GM23338 (cell line): ENCODE measurements around the gene OR6K2. TPM values are rescaled to one million over a fixed set of nuclear protein-coding genes. Genes with fewer than 3 reads are reported as not detected.

ENCODE experiments used
- ATAC-seq: fragments of 200-7000 bp; cut with Tn5 transposase; 3 replicates; pipeline ENCODE4 v1.9.1; 2020
- DNase-seq: peaks from one replicate; pipeline ENCODE4 v3.0.0-alpha.2; 2015; ENCODE audit warnings: low spot score
- H2AFZ ChIP-seq: fragments of 200-600 bp; sonication (generic); 2 replicates; pipeline ENCODE4 v1.8.0; 2016; ENCODE audit warnings: antibody characterized with exemption, mild to moderate bottlenecking, moderate library complexity
- H3F3A ChIP-seq: fragments of 200-600 bp; sonication (generic); replicated peaks from 2 replicates; pipeline ENCODE4 v1.8.0; 2017; ENCODE audit warnings: antibody characterized with exemption, mixed run types, low read depth
- H3K27ac ChIP-seq: fragments of 200-600 bp; sonication (generic); 2 replicates; pipeline ENCODE4 v1.6.1; 2016; ENCODE audit warnings: low read depth
- H3K27me3 ChIP-seq: fragments of 200-600 bp; sonication (generic); 2 replicates; pipeline ENCODE4 v1.8.0; 2016; ENCODE audit warnings: mild to moderate bottlenecking, mixed run types, moderate library complexity; ENCODE audit not compliant: insufficient read depth
- H3K36me3 ChIP-seq: fragments of 200-600 bp; sonication (generic); 2 replicates; pipeline ENCODE4 v1.8.0; 2016; ENCODE audit warnings: mild to moderate bottlenecking; ENCODE audit not compliant: insufficient read depth
- H3K4me1 ChIP-seq: fragments of 200-600 bp; sonication (generic); 2 replicates; pipeline ENCODE4 v1.8.0; 2016; ENCODE audit warnings: mild to moderate bottlenecking, moderate library complexity; ENCODE audit not compliant: insufficient read depth
- H3K4me2 ChIP-seq: fragments of 200-600 bp; sonication (generic); 2 replicates; pipeline ENCODE4 v1.7.1; 2017; ENCODE audit warnings: mixed run types
- H3K4me3 ChIP-seq: fragments of 200-600 bp; sonication (generic); 2 replicates; pipeline ENCODE4 v1.6.1; 2016; ENCODE audit warnings: mixed run types
- H3K79me2 ChIP-seq: fragments of 200-600 bp; sonication (generic); replicated peaks from 2 replicates; pipeline ENCODE4 v1.8.0; 2017; ENCODE audit warnings: mild to moderate bottlenecking; ENCODE audit not compliant: insufficient read depth
- H3K9me2 ChIP-seq: fragments of 200-600 bp; sonication (generic); 2 replicates; pipeline ENCODE4 v1.8.0; 2017; ENCODE audit not compliant: insufficient read depth
- H4K20me1 ChIP-seq: fragments of 200-600 bp; sonication (generic); replicated peaks from 2 replicates; pipeline ENCODE4 v1.8.0; 2017; ENCODE audit warnings: mild to moderate bottlenecking; ENCODE audit not compliant: insufficient read depth
- H3K27ac Mint-ChIP-seq: 2 replicates; pipeline ENCODE4 v1.8.0; 2020; ENCODE audit warnings: inconsistent platforms, mild to moderate bottlenecking, moderate library complexity, mixed read lengths
- H3K27me3 Mint-ChIP-seq: 3 replicates; pipeline ENCODE4 v1.8.0; 2022; ENCODE audit warnings: low read depth, mild to moderate bottlenecking, moderate library complexity, mixed read lengths, inconsistent platforms; ENCODE audit not compliant: insufficient read depth, poor library complexity
- H3K36me3 Mint-ChIP-seq: 3 replicates; pipeline ENCODE4 v1.8.0; 2021; ENCODE audit warnings: low read depth, mild to moderate bottlenecking, inconsistent platforms, moderate library complexity, mixed read lengths
- H3K4me1 Mint-ChIP-seq: 3 replicates; pipeline ENCODE4 v1.8.0; 2020; ENCODE audit warnings: mild to moderate bottlenecking, inconsistent platforms, mixed read lengths
- H3K4me3 Mint-ChIP-seq: 3 replicates; pipeline ENCODE4 v1.8.0; 2021; ENCODE audit warnings: moderate library complexity, mild to moderate bottlenecking, inconsistent platforms, mixed read lengths
- H3K9me3 Mint-ChIP-seq: 3 replicates; pipeline ENCODE4 v1.8.0; 2020; ENCODE audit warnings: moderate library complexity, mild to moderate bottlenecking, inconsistent platforms, mixed read lengths
- CREB1 ChIP-seq: fragments of 250-450 bp; sonication (Bioruptor Pico); IDR thresholded peaks from 2 replicates; pipeline ENCODE4 v1.5.0; 2020; ENCODE audit warnings: low read depth, mild to moderate bottlenecking, moderate library complexity
- CTCF ChIP-seq, 2 experiments: fragments of 200-600 bp in 1 of 2; sonication (generic) in 1 of 2; conservative IDR thresholded peaks; 2 replicates each; pipeline versions ENCODE4 v1.5.1 to v1.6.1; 2016 to 2017; ENCODE audit warnings: antibody characterized with exemption in 2 of 2, low read depth in 2 of 2, mild to moderate bottlenecking in 2 of 2, moderate library complexity in 1 of 2
- EZH2 ChIP-seq: fragments of 200-600 bp; sonication (generic); IDR thresholded peaks from one replicate; pipeline ENCODE4 v1.8.0; 2017; ENCODE audit warnings: antibody characterized with exemption, mild to moderate bottlenecking, low read depth; ENCODE audit not compliant: unreplicated experiment
- EZH2phosphoT487 ChIP-seq: fragments of 200-600 bp; sonication (generic); IDR thresholded peaks from one replicate; pipeline ENCODE4 v1.8.1; 2018; ENCODE audit warnings: antibody characterized with exemption; ENCODE audit not compliant: unreplicated experiment
- REST ChIP-seq: IDR thresholded peaks from one replicate; pipeline ENCODE4 v1.6.1; 2018; ENCODE audit warnings: antibody characterized with exemption; ENCODE audit not compliant: unreplicated experiment
- STAT1 ChIP-seq: IDR thresholded peaks from one replicate; pipeline ENCODE4 v1.6.1; 2016; ENCODE audit warnings: antibody characterized with exemption; ENCODE audit not compliant: unreplicated experiment
- ZNF331 ChIP-seq: fragments of 250-450 bp; sonication (Bioruptor Pico); IDR thresholded peaks from 2 replicates; pipeline ENCODE4 v1.5.0; 2020; ENCODE audit warnings: low read depth, mild to moderate bottlenecking, moderate library complexity
- polyA plus RNA-seq: library from polyadenylated mRNA; unstranded; fragments of >200 nt; fragmentation: Nextera tagmentation; extraction: Ambion mirVana; gene quantifications from 2 replicates; pipeline ENCODE4 v1.2.1, GENCODE V29; 2016
- total RNA-seq: library from RNA; depleted of rRNA; stranded (reverse); fragments of >200 nt; shearing (Covaris generic); gene quantifications from 2 replicates; pipeline ENCODE4 v1.2.3, GENCODE V29; 2014
- TF ChIP-seq, protein P1 (sequence below): IDR thresholded peaks from 2 replicates; pipeline ENCODE4 v1.6.1; 2016; ENCODE audit warnings: antibody characterized with exemption

OR6K2 gene
- total and polyA plus RNA-seq, 2 experiments from 2014 or later, result not detected

GRCh38 chr1:158681606-158682005 is 18.8 kb downstream of the OR6K2 start (continued):
- TF ChIP-seq EZH2phosphoT487 (no peak), EZH2 (no peak), REST (no peak), CREB1 (no peak)

GRCh38 chr1:158679289-158679688 is 21.2 kb downstream of the OR6K2 start:
- H3K4me3 Mint-ChIP-seq, result no peak overlapping the region
- Histone ChIP-seq H3F3A (no peaks in the 10 kb centered on the region), H3K27ac (no peak overlapping the region), H3K4me1 (no peaks in the 10 kb centered on the region), H4K20me1 (no peaks in the 10 kb centered on the region), H3K27me3 (no peaks in the 10 kb centered on the region), H3K9me2 (0 out of 2 replicates have a peak, but pooled peaks cover 3% of the 10 kb centered on the region), H3K79me2 (no peaks in the 10 kb centered on the region), H2AFZ (no peak overlapping the region), H3K36me3 (no peaks in the 10 kb centered on the region), H3K4me2 (no peak overlapping the region), H3K4me3 (no peak overlapping the region)
- no peaks in the 10 kb centered on the region for H3K9me3 Mint-ChIP-seq
- peaks cover 4% of the 10 kb centered on the region; the same call in 2 of the 3 replicates for H3K4me1 Mint-ChIP-seq
- H3K36me3 Mint-ChIP-seq, result no peaks in the 10 kb centered on the region
- DNase-seq (no peak), ATAC-seq (no peak)
- H3K27ac Mint-ChIP-seq, result no peak overlapping the region
- H3K27me3 Mint-ChIP-seq, result no peaks in the 10 kb centered on the region
- no peak for TF ChIP-seq STAT1
- TF ChIP-seq CTCF (conservative IDR thresholded peaks at IDR 0.05; ENCODE audit: low read depth in 2 of 2), result no peak
- TF ChIP-seq, protein P1, sequence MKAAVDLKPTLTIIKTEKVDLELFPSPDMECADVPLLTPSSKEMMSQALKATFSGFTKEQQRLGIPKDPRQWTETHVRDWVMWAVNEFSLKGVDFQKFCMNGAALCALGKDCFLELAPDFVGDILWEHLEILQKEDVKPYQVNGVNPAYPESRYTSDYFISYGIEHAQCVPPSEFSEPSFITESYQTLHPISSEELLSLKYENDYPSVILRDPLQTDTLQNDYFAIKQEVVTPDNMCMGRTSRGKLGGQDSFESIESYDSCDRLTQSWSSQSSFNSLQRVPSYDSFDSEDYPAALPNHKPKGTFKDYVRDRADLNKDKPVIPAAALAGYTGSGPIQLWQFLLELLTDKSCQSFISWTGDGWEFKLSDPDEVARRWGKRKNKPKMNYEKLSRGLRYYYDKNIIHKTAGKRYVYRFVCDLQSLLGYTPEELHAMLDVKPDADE, result no peak
- no peak for TF ChIP-seq REST
- no peak for TF ChIP-seq ZNF331 (CRISPR knock-in tag)
